ENCODE data around the gene CLSTN2.

The CLSTN2 gene

GRCh38 chr3:140368223-140368811, 433.3 kb downstream of the CLSTN2 start:
- H3K4me1 ChIP-seq (ENCODE audit: control insufficient read depth, insufficient read depth, low read length): no peaks in the 10 kb centered on the region
- ChIA-PET CTCF (interaction anchor here (0.8 kb wide), 1 partner anchor 120 kb away, joined by 3 read pairs; no protein-coding TSS in a partner anchor), POLR2A (no interaction called here)
- TF ChIP-seq ZBTB6 (tag by site-specific recombination; IDR thresholded peaks at IDR 0.05) (no peak), ZNF416 (tag by site-specific recombination; IDR thresholded peaks at IDR 0.05) (no peak), ZNF626 (tag by site-specific recombination; IDR thresholded peaks at IDR 0.05) (no peak), ZNF670 (tag by site-specific recombination; IDR thresholded peaks at IDR 0.05; ENCODE audit: low read depth) (no peak), ZNF610 (tag by site-specific recombination; IDR thresholded peaks at IDR 0.05; ENCODE audit: borderline replicate concordance) (no peak), PRDM4 (tag by site-specific recombination; IDR thresholded peaks at IDR 0.05) (no peak), ZBTB20 (tag by site-specific recombination; IDR thresholded peaks at IDR 0.05) (no peak), ZNF560 (tag by site-specific recombination; IDR thresholded peaks at IDR 0.05; ENCODE audit: borderline replicate concordance) (no peak), ZNF280C (tag by site-specific recombination; IDR thresholded peaks at IDR 0.05) (no peak), ZBTB44 (tag by site-specific recombination; IDR thresholded peaks at IDR 0.05) (no peak), ZNF26 (tag by site-specific recombination; IDR thresholded peaks at IDR 0.05) (no peak), ZNF707 (tag by site-specific recombination; IDR thresholded peaks at IDR 0.05) (no peak)
- TF ChIP-seq, protein P1, sequence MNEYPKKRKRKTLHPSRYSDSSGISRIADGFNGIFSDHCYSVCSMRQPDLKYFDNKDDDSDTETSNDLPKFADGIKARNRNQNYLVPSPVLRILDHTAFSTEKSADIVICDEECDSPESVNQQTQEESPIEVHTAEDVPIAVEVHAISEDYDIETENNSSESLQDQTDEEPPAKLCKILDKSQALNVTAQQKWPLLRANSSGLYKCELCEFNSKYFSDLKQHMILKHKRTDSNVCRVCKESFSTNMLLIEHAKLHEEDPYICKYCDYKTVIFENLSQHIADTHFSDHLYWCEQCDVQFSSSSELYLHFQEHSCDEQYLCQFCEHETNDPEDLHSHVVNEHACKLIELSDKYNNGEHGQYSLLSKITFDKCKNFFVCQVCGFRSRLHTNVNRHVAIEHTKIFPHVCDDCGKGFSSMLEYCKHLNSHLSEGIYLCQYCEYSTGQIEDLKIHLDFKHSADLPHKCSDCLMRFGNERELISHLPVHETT (tag by site-specific recombination; IDR thresholded peaks at IDR 0.05): no peak
- no peaks in the 10 kb centered on the region for H3K9me3 ChIP-seq (ENCODE audit: control insufficient read depth, insufficient read depth, low read depth, low read length)
- H3K4me3 ChIP-seq (ENCODE audit: low read depth, low read length): no peak overlapping the region
- no peaks in the 10 kb centered on the region for H3K36me3 ChIP-seq (ENCODE audit: control insufficient read depth in 2 of 2, insufficient read depth in 1 of 2, low read length in 2 of 2)
- H3K27ac ChIP-seq (ENCODE audit: extremely low read depth, low read depth, low read length): no peak overlapping the region

GRCh38 chr3:140370686-140371085, 435.7 kb downstream of the CLSTN2 start:
- POLR2A ChIA-PET: no interaction called here
- no peaks in the 10 kb centered on the region for H3K9me3 ChIP-seq (ENCODE audit: control insufficient read depth, insufficient read depth, low read depth, low read length)
- H3K27ac ChIP-seq (ENCODE audit: extremely low read depth, low read depth, low read length): no peak overlapping the region
- CTCF ChIA-PET: no interaction called here
- H3K4me1 ChIP-seq (ENCODE audit: control insufficient read depth, insufficient read depth, low read length): no peaks in the 10 kb centered on the region
- no peak overlapping the region for H3K4me3 ChIP-seq (ENCODE audit: low read depth, low read length)
- no peaks in the 10 kb centered on the region for H3K36me3 ChIP-seq (ENCODE audit: control insufficient read depth in 2 of 2, insufficient read depth in 1 of 2, low read length in 2 of 2)
- TF ChIP-seq HOXC10 (CRISPR knock-in tag; IDR thresholded peaks at IDR 0.05) (no peak), ZNF488 (tag by site-specific recombination; IDR thresholded peaks at IDR 0.05) (no peak), ZFP37 (tag by site-specific recombination; IDR thresholded peaks at IDR 0.05) (no peak), ZNF202 (tag by site-specific recombination; IDR thresholded peaks at IDR 0.05; ENCODE audit: borderline replicate concordance) (no peak), INSM2 (tag by site-specific recombination; IDR thresholded peaks at IDR 0.05) (no peak), ZNF366 (tag by site-specific recombination; conservative IDR thresholded peaks at IDR 0.05) (no peak)
- TF ChIP-seq, protein P2, sequence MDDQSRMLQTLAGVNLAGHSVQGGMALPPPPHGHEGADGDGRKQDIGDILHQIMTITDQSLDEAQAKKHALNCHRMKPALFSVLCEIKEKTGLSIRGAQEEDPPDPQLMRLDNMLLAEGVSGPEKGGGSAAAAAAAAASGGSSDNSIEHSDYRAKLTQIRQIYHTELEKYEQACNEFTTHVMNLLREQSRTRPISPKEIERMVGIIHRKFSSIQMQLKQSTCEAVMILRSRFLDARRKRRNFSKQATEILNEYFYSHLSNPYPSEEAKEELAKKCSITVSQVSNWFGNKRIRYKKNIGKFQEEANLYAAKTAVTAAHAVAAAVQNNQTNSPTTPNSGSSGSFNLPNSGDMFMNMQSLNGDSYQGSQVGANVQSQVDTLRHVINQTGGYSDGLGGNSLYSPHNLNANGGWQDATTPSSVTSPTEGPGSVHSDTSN (CRISPR knock-in tag; IDR thresholded peaks at IDR 0.05): no peak

Data from HEK293 (cell line).